ENCODE results near the gene TBC1D8.

DNA sequence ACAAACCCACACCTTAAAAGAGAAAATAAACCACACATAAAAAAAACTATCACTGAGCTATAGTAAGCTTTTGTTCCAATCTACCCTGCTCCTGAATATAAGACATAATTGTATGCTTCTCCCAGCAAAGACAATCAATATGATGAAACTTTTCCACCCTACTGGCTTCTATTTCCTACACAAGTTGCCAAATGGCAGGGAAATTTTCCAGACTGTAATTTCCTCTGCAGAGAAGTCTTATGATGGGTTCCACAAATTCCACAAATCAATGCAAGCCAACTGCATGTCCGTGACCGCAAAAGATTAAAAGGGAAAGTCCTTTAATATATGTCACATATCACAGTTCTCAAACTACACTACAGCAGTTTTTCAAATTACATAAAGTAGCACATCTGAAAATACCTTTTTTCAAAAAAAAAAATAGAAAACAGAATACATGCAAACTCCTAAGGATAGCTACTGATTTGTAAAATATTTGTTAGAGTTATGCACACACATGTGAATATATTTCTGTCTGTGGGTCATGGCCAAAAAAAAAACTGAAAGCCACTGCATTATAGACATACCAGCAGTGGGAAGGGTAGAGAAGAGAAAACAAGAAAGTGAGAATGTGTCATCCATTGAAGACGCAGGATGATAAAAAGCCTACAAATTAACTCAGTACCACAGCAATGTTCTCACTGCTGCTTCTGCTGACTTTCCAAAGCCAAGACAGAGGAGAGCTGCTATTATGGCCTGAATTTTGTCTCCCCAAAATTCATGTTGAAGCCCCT is 87.6 kb downstream of the TBC1D8 start:
- no peak for TF ChIP-seq POLR2A (IDR thresholded peaks at IDR 0.05)
- TF ChIP-seq, protein P1, sequence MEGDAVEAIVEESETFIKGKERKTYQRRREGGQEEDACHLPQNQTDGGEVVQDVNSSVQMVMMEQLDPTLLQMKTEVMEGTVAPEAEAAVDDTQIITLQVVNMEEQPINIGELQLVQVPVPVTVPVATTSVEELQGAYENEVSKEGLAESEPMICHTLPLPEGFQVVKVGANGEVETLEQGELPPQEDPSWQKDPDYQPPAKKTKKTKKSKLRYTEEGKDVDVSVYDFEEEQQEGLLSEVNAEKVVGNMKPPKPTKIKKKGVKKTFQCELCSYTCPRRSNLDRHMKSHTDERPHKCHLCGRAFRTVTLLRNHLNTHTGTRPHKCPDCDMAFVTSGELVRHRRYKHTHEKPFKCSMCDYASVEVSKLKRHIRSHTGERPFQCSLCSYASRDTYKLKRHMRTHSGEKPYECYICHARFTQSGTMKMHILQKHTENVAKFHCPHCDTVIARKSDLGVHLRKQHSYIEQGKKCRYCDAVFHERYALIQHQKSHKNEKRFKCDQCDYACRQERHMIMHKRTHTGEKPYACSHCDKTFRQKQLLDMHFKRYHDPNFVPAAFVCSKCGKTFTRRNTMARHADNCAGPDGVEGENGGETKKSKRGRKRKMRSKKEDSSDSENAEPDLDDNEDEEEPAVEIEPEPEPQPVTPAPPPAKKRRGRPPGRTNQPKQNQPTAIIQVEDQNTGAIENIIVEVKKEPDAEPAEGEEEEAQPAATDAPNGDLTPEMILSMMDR (IDR thresholded peaks at IDR 0.05) = no peak
- peak; percentile 28 for TF ChIP-seq POLR2AphosphoS5 (IDR thresholded peaks at IDR 0.05)

Data from prostate gland (tissue), 2 donors.